NCI-H1417 treated with DMSO at 0.1 percent for 48 hours (cell line): ENCODE measurements around the gene LHB.

Experiments used
- DNase-seq: peaks from one replicate; lab custom pipeline; 2025; lab: John Stamatoyannopoulos, UW

Gene LHB

GRCh38 chr19:48975947-48976847 lies 40.7 kb downstream of the LHB start:
- DNase-seq = no peak

GRCh38 chr19:48970923-48971395 lies 45.9 kb downstream of the LHB start:
- no peak for DNase-seq

DNA sequence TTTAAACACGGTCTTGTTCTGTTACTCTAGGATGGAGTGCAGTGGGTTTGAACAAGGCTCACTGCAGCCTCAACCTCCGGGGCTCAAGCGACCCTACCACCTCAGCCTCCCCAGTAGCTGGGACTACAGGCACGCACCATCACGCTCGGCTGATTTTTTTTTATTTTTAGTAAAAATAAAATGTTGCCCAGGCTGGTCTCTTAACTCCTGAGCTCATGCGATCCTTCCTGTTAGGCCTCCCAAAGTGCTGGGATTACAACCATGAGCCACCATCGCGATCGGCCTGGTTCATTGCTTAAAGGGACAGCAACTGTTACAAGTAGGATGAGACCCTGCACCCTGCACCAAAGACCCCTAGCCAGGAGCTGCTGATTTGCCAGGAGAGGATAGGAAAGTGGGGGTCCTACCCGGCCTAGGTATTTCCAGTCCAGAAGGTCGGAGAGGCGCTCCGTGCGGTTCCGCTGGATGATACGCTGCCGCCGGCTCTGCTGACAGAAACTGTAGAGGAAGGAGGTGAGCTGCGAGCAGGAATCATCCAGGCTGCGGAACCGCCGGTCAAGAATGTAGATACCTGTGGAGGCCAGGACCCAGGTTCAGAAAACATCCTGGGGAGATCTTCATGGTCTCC lies 46.6 kb downstream of the LHB start:
- DNase-seq = no peak

GRCh38 chr19:48969276-48970138 lies 47.4 kb downstream of the LHB start:
- DNase-seq = no peak

- DNase-seq = no peak
These were observed 48.1 kb downstream of the LHB start for GRCh38 chr19:48968813-48969218.

GRCh38 chr19:48968179-48968661 lies 48.7 kb downstream of the LHB start:
- no peak for DNase-seq

DNA sequence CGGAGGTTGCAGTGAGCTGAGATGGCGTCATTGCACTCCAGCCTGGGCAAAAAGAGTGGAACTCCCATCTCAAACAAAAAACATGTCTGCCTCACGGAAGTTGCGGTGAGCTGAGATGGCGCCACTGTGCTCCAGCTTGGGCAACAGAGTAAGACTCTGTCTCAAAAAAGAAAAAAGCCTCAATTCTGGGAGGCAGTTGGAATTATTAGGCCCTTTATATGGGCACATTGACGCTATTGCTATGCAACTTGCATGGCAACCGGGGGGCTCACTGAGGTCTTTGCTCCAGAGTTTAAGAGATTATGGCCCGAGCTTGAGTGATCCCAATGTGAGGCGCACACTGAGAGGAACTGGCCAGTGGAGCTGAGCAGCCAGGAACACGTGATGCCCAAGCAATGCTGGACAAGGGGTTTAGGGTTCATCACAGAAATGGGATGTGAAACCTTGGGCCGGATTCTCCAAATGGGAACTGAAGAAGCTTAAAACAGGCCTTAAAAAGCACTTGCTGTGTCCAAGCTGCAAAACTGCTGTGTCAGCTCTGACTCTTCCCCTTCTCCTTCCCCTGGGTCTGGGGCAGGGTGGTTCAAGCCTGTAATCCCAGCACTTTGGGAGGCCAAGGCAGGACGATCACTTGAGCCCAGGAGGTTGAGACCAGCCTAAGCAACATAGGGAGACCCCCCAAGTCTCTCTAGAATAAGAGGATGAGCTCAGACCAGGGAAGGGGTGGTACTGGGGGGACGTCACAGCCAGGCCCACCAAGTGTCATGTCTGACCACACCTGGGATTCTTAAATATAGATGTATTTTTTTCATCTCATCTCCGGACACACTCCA lies 49.3 kb downstream of the LHB start:
- no peak for DNase-seq

DNA sequence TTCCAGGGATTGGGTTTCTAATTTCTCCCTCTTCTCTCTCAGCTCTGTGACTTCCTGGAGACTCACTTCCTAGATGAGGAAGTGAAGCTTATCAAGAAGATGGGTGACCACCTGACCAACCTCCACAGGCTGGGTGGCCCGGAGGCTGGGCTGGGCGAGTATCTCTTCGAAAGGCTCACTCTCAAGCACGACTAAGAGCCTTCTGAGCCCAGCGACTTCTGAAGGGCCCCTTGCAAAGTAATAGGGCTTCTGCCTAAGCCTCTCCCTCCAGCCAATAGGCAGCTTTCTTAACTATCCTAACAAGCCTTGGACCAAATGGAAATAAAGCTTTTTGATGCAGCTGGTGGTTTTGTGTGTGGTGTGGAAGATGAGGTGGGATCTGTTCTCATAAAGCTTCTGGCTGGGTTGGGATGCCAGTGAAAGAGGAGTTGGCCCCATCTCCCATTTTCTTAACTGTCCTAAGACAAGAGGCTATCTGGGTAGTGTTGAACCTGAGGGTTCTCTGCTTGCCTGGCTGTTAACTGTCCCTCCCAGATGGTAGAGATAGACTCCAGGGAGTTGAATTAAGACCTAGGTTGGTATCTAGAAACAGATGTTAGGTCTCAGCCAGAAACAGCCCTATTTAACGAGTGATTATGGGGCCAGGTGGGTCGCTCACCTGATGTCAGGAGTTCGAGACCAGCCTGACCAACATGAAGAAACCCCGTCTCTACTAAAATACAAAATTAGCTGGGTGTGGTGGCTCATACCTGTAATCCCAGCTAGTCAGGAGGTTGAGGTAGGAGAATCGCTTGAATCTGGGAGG lies 50.1 kb downstream of the LHB start:
- DNase-seq = no peak
